AG08396 (cell line): ENCODE results near the gene SUGP2.
"Not testable (repeated sequence)": the region's sequence is repeated elsewhere in the genome, so short reads cannot be mapped to it uniquely, and the experiment has no call there.

Experiments
- DNase-seq: peaks from one replicate; pipeline ENCODE4 v3.0.0; 2012; ENCODE audit warnings: low spot score, mixed read lengths

The SUGP2 gene

DNA sequence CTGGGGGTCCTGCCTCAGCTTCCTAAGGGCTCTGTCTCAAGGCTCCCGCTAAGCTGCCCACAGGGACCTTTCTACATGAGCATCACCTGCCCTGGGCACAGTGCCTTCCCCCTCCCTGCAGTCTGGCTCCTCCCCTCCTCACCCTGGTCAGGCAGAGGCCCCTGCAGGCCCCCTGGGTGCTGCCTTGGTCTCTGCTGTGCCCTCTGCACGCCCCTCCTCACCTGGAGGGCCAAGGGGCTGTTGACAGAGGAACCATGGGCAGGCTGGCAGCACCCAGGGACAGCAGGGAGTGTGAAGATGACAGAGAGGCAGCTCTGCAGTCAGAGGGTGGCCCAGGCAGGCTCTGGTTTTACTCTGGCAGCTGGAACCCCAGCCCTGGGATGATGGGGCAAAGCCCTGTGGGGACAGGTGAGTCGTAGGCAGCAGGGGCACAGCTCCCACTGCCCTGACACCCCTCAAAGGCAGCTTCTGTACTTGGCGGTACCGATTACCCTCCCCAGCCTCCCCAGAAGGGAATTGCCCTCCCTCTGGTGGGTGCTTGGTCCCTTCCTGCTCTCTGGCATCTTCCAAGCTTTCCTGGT lies 43.1 kb downstream of the SUGP2 start:
- DNase-seq = no peak

DNA sequence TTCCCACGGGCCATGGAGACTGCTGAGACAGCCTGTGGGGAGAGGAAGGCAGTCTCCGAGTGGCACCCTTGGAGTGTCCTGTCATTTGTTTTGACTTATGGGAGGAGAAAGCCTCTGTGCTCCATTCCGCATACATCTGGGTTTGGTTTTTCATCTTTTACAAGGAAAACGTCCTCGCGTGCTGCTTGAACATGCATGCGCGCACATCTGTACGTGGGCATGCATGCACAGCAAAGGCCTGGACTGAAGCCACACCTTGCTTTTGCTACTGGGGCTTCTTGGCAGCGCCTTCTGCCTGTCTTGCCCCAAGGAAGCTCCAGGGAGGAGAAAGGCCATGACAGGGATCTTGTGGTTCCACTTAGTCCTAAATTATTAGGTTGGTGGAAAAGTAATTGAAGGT lies 44.0 kb downstream of the SUGP2 start:
- no peak for DNase-seq

DNA sequence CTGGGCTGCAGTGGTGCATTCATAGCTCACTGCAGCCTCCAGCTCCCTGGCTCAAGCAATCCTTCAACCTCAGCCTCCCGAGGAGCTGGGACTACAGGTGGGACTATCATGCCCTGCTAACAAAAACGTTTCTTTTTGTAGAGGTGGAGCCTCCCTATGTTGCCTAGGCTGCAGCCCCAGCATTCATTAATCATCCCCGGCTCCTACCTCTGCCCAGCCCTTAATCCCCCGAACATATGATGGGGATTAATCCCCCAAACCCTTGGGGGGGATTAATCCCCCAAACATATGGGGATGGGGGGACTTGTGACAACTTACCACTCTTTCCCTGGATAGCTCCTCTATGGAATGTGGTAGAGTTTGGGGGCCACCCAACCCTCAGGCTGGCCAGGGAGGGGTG lies 45.9 kb downstream of the SUGP2 start:
- DNase-seq = no peak

DNA sequence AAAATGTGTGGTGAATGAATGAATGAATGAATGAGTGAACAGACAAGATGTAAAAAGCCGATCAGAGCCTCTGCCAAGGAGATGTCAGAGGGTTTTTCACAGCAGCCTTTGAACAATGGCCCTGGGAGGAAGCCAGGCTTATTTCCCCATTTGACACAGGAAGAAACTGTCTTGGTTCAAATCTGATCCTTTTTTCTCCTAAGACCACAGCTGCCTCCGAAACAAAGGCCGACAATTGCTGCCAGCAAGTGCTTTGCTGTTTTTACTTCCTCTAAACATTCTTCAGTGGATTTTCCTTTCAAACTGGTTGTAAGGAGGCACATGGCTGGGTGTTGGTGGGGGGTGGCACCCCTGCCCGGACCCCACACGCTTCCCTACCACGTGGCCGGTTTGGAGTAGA lies 48.1 kb downstream of the SUGP2 start:
- DNase-seq = no peak

DNA sequence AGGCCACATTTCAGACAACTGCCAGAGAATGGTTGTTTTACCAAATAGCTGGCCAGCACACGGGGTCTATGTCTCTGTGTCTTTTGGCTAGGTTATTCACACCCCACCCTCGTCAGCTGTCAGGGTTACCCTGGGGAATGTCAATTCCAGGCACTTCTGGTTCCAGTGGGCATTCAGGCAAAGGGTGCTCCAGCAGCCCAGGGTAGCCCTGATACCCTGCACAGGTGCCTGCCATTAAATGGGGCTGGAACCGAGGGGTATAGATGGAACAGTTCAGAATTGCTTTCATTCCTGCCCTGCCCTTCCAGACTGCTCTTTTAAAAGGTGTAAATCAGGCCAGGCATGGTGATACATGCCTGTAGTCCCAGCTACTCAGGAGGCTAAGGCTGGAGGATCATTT lies 49.1 kb downstream of the SUGP2 start:
- DNase-seq = no peak

DNA sequence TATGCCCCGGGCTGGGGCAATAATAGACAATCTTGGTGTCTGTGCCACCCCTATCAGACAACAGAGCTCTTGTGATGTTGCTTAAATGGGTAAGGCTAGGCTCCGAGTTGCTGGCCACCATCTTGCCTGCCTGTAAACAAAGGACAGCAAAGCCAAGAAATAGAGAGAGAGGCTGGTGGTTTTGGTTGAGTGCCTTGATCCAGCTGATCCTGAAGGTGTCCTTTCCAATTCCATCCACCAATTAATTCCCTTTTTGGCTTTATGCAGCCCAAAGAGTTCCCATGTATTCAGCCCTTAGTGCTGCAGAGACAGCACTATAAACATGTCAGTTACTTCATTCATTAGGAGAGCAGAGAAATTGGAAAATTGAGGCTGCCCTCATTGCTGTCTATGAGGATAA lies 50.6 kb downstream of the SUGP2 start:
- DNase-seq = no peak

DNA sequence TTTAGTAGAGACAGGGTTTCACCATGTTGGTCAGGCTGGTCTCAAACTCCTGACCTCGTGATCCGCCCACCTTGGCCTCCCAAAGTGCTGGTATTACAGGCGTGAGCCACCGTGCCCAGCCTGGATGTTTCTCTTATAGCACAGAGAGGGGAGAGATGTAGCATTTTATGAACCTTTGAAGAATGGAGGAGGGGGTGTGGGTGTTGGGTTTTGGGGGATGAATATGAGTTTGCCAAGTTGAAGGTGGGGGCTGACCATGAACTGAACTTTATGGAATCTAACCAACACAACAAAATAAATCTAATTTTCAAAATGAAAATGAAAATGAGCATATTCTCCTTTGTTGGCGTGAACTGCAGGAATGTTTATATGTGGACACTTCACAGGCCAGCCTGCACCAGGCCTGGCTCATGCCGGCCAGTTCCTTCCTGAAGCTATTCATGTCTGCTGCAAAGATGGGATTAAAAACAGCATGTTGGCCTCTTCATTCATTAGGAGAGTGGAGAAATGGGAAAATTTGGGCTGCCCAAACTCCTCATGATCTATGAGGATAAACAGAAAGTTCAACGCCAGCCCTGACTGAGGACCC lies 52.8 kb downstream of the SUGP2 start:
- DNase-seq = no peak

DNA sequence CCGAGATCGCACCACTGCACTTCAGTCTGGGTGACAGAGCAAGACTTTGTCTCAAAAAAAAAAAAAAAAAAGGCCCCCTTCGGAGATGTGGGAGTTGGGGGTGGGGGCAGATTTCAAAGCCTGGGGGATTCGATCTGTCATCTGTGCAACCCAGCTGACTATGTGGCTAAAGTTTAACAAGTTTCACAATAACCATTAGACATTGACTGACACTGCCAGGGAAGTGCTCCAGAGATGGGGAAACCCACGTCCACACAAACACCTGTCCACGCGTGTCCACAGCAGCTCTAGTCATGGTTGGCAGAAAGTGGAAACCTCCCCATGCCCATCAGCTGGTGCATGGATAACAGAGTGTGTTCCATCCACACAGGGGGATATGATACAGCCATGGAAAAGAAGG lies 54.7 kb downstream of the SUGP2 start:
- no peak for DNase-seq

DNA sequence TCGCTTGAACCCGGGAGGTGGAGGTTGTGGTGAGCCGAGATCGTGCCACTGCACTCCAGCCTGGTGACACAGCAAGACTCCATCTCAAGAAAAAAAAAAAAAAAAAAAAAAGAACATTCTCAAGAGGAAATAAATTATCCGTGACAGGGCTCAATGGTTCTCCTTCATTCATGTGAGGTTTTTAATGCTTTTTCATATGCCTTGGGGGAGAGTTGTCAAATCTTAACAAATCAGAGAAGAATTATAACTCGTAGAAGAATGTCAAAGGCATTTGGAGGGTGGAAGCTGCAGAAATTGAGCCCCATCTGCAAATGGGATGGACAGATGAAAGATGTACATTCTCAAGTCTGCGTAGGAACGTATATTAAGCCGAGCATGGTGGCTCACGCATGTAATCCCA lies 57.4 kb downstream of the SUGP2 start:
- DNase-seq = no peak

DNA sequence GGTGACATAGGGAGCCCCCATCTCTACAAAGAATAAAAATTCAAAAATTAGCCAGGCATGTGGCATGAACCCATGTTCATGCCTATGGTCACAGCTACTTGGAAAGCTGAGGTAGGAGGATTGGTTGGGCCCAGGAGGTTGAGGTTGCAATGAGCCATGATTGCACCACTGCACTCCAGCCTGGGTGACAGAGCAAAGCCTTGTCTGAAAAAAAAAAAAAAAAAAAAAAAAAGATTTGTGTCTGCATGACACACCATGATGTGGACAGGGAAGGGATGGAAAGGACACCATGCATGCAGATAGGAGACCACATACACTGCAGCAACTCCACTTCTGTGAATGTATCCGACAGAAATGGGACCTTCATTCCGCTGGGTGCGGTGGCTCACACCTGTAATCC lies 58.3 kb downstream of the SUGP2 start:
- no peak for DNase-seq

DNA sequence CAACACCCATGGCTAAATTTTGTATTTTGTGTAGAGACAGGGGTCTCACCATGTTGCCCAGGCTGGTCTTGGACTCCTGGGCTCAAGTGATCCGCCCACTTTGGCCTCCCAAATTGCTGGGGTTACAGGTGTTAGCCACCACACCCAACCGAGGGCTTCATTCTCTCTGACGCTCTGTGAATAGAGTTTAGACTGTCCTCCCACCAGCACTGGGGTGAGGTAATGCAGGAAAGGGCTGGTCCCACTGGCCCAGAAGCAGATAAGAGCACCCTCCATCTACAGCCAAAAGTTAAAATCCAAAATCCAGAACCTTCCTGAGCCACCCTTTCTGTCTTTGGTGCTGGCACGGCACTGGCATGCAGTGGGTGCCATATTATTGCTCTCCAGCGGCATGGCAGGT lies 60.5 kb downstream of the SUGP2 start:
- no peak for DNase-seq

DNA sequence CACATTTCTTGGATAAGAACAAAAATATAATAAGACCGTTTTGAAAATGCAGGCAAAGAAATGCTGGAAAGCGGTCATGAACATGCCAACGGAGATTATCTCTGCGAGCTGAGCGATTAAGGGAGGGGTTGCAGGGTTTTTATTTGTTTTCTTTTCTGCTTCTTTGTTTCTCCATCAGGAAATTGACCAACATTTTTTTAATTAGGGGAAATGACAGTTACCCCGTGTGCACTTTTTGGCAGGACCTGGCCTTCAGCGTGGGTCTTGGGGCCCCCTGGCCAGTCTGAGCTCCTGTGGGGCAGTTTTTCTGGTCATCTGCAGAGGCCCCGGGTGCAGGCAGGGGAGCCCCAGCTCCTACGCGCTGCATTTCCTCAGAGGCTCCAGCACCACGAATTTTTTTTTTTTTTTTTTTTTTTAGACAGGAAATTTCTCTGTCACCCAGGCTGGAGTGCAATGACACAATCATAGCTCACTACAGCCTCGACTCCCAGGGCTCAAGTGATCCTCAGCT lies 61.0 kb downstream of the SUGP2 start:
- no peak for DNase-seq

DNA sequence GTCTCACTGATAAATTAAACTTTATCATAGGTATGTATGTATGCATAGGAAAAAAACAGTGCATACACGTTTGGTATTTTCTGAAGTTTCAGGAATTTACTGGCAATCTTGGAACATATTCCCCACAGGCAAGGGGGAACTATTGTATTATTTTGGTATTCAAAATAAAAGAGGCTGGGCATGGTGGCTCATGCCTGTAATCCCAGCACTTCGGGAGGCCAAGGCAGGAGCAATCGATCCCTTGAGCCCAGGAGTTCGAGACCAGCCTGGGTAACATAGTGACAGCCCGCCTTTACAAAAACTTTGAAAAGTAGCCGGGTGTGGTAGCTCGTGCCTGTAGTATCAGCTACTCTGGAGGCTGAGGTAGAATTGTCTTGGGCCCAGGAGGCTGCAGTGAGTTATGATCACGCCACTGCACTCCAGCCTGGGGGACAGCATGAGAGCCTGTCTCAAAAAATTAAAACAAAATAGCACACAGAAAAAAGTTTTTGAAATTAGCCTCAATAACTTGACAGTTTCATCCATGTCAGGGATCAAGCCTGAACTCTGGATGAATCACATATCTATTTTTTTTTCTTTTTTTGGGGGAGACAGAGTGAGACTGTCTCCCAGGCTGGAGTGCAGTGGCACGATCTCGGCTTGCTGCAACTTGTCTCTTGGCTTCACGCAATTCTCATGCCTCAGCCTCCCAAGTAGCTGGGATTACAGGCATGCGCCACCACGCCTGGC lies 63.2 kb downstream of the SUGP2 start:
- no peak for DNase-seq

DNA sequence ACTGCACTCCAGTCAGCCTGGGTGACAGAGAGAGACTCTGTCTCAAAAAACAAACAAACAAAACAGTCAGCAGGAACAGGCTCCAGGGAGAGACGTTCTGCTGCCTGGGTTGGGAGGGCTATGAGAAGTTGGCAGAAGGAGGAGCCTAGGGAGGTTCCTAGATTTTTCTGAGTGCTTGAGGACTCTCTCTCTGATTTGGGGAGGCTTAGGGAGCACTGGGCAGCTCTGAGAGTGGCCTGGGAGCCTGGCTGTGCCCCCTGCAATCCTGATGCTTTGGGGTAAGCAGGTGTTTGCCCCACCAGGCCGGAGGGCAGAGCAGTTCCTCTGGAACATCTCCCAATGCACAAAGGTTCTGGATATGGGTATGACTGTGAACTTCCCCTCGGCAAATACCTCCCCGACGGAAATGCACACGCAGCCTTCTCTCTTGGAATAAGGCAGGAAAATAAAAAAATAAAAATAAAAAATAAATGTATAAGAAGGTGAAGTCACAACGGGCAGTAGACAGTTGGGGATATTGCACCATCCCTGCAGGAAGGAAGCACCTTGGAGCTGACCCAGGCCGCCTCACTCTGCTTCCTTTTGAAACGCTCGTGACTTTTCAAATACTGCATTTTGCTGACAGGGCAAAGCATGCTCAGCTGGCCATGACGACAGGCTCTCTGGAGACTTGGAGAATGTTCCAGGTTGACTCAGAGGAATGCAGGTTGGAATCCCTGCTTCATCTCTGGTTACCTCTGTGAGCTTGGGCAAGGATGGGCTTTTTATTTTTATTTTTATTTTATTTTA lies 65.8 kb downstream of the SUGP2 start:
- DNase-seq = no peak

DNA sequence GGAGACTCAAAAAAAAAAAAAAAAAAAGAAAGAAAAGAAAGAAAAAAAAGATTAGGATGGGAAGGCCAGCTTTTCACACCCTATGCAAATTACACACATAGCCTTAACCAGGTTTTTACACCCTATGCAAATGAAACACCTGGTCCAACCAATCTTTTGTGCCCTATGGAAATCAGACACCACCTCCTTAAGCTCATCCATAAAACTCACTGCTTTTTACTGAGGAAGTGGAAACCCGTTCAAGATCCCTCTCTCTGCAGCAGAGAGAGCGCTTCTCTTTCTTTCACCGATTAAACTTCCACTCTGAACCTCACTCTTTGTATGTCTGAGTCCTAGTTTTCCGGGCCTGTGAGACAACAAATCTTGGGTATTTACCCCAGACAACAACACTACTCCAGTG lies 67.0 kb downstream of the SUGP2 start:
- no peak for DNase-seq

DNA sequence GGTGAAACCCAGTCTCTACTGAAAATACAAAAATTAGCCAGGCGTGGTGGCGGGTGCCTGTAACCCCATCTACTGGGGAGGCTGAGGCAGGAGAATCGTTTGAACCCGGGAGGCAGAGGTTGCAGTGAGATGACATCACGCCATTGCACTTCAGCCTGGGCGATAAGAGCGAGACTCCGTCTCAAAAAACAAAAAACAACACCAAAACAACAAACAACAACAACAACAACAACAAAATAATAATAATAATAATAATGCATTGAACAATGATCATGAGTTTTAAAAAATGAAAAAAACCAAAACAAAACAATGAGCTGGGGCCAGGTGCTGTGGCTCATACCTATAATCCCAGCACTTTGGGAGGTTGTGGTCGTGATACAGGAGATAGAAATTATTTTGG lies 69.2 kb downstream of the SUGP2 start:
- no peak for DNase-seq

DNA sequence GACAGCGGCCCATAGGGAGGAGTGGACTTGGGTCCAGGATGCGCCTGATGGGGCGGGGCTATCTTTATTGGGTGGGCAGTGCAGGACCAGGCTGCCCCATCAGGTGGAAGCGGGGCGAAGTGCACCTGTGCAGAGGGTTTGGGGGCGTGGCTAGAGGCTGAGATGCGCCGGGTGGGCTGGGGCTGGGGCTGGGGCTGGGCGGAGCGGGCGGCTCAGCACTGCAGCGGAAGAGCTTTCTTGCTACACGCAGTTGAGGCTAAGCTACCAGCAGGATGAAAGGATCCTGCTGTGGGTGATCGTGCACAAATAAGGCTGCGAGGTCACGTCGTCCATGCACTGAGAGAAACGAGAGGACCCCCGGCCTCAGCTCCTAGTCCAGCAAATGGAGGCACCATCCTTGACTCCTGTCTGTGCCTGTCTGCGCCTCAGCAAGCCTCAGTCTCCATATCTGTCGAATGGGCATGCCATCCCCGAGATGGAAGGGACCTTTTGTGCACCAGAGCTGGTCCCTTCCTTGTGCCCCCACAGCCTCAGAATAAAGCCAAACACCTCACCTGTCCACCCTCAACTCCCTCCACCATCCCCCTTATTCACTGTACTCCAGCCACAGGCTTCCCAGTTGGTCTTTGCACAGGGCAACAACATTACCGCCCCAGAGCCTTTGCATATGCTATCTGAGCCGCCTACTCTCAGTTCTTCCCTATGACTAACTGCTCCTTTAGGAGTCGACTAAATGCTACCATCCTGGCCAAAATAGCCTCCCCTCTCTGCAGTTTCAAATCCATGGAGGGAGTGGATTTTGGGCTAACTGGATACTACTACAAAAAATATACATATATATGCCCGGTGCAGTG lies 71.3 kb downstream of the SUGP2 start:
- no peak for DNase-seq

DNA sequence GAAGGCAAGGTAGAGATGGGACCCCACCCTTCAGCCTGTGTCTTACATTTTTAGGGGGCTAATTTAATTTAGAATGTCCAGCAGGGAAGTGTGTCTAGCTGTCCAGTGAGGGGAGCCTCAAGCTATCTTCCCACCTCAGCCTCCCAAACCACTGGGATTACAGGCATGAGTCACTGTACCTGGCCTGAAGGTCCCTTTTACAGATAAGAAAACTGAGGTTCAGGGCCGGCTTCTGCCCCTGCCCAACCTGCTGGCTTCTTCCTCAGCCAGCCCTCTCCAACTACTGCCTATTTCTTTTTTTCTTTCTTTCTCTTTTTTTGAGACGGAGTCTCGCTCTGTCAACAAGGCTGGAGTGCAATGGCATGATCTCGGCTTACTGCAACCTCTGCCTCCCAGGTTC lies 72.9 kb downstream of the SUGP2 start:
- no peak for DNase-seq

DNA sequence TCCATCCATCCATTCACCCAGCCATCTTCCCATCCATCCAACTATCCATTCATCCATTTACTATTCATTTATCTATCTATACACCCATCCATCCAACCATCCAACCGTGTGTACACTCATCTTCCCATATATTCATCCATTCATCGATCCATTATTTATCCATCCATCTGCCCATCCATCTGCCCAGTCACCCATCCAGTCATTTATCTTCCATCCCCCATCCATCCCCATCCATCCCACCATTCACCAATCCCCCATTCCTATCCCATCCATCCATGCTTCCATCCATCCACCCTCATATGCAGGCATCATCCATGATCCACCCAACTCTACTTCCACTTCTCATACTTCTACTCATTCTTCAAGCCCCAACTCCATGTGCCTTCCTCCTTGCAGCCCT lies 78.3 kb downstream of the SUGP2 start:
- no peak for DNase-seq

DNA sequence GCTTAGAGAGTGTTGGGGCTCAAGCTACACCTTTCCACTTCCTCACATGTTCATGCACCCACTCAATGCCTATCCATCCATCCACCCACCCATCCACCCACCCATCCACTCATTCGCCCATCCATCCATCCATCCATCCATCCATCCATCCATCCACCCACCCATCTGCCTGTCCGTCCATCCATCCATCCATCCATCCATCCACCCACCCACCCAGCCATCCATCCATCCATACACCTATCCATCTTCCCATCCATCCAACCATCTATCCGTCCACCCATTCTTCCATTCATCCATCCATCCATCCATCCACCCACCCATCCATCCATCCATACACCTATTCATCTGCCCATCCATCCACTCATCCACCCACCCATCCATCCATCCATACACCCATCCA lies 79.2 kb downstream of the SUGP2 start:
- DNase-seq = no peak

DNA sequence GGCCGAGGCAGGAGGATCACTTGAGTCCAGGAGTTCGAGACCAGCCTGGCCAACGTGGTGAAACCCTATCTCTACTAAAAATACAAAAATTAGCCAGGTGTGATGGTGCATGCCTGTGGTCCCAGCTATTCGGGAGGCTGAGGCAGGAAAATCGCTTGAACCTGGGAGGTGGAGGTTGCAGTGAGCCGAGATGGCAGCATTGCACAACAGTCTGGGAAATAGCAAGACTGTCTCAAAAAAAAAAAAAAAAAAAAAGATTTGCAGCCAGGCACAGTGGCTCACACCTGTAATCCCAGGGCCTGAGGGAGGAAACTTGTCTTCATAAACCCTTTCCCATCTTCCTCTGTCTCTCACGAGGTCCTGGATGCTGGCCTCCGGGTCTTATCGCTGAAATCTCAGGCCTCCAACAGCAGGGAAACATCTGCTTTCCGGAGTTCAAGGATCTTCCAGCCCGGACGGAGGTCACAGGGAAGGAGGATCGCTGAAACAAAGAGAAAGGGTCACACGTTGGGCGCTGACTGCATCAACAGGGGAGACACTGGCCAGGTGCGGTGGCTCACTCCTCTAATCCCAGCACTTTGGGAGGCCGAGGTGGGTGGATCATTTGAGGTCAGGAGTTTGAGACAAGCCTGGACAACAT lies 80.8 kb downstream of the SUGP2 start:
- not testable (repeated sequence) for DNase-seq
